ENCODE results near the gene TBX10.

- peak; percentile 43 for TF ChIP-seq CTCF (IDR thresholded peaks at IDR 0.05; ENCODE audit: insufficient read depth, low read depth, low read length)
- no peak for TF ChIP-seq EZH2 (IDR thresholded peaks at IDR 0.05; ENCODE audit: insufficient read depth, low read length)
Measured at GRCh38 chr11:67583247-67584204, 56.0 kb downstream of the TBX10 start, which contains the start of gene GSTP1.
